HG03378 (cell line): ENCODE results near the gene PITPNC1.
"Not testable (repeated sequence)": the region's sequence is repeated elsewhere in the genome, so short reads cannot be mapped to it uniquely, and the experiment has no call there.

ENCODE experiments used
- ATAC-seq: cut with Tn5 transposase; IDR thresholded peaks from one replicate; pipeline ENCODE4 v1.9.1; 2021; ENCODE audit warnings: mild to moderate bottlenecking, moderate library complexity; ENCODE audit not compliant: unreplicated experiment

The PITPNC1 gene

GRCh38 chr17:67393809-67394397 is 16.8 kb downstream of the PITPNC1 start:
- no peak for ATAC-seq

DNA sequence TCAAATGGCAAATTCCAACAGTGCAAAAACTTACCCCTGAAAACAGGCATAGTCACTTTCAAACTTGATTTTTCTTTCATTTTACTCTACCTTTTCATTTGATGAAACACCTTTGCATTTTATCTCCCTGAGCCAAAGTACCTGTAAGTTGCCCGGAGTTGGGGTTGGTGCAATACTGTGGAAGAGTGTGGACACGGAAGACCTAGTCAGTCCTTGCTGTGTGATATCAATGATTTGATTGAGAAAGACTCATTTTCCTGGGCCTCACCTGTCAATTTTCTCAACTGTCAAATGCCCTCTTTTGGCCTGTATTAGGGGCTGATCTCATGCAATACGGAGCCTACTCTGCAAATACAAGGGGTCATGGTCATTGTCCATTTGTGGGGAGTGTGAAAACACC is 22.6 kb downstream of the PITPNC1 start:
- no peak for ATAC-seq

DNA sequence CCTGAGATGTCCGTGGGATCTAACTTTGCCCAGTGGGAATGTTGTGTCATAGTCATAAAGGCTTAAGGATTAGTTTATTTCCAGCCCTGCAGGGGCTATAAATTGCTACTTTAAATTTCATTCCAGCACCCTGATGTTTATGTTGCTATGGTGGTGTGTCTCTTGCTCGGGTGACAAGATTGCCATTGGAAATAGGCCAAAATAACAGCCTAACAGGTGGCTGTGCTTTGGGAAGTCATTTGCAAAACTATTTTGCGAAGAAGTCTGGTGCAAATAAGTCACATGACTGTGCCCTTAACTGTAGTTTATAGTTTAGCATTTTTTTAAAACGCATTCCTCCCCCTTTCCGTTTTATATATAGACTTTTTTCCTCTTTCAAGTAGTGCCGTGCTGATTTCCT is 23.1 kb downstream of the PITPNC1 start:
- no peak for ATAC-seq

GRCh38 chr17:67401106-67401505 is 24.0 kb downstream of the PITPNC1 start:
- no peak for ATAC-seq

DNA sequence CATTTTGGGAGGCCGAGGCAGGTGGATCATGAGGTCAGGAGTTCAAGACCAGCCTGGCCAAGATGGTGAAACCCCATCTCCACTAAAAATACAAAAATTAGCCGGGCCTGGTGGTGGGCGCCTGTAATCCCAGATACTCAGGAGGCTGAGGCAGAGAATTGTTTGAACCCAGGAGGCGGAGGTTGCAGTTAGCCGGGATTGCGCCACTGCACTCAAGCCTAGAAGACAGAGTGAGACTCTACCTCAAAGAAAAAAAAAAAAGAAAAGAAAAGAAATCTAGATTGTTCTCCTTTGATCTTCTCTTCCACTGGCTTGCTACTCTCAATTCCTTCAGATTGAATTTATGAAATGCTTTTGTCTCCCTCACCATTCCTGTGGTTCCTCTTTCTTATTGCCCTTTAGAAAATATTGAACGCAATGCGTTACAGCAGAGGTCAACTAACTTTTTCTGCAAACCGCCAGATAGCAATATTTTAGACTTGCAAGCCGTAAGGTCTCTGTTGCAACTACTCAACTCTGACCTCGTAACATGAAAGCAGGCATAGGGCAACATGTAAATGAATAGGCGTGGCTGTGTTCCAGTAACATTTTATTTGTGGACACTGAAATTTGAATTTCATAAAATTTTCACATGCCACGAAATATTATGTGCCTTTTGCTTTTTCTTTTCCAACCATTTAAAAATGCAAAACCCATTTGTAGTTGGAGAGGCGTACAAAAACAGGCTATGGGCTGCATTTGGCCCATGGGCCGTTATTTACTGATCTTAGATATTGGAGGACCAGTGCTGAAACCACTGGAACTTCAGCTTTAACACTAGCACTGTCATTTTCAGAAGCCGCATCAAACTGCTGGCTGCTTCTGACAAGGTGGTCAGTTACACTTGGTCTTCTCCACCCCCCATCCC is 24.8 kb downstream of the PITPNC1 start:
- no peak for ATAC-seq

DNA sequence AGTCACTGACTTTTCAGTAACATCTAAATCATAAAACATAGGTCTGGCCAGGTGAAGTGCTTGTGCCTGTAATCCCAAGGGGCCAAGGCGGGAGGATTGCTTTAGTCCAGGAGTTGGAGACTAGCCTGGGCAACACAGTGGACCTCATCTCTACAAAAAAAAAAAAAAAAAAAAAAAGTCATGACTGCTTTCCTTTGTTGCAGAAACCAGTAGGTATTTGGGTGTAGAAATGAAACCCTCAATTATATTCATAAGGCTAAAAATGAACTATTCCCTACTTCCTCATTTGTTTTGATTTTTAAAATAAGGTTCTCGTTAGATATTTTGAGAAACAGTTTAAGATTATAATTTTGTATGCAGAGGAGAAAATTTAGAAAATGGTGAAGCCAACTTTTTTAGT is 26.0 kb downstream of the PITPNC1 start:
- ATAC-seq: no peak

DNA sequence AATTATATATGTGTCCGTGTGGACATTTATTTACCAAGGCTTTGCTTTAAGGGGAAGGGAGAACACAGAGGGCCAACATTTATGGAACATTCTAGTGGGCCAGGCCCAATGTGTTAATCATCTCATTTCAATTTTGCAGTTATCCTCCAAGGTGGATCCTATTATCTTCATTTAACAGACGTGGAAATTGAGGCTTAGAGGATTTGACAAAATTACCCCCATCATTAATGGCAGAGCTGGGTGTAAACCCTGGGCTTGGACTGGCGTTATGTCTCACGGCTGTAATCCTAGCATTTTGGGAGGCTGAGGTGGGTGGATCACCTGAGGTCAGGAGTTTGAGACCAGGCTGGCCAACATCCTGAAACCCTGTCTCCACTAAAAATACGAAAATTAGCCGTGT is 26.4 kb downstream of the PITPNC1 start:
- no peak for ATAC-seq

DNA sequence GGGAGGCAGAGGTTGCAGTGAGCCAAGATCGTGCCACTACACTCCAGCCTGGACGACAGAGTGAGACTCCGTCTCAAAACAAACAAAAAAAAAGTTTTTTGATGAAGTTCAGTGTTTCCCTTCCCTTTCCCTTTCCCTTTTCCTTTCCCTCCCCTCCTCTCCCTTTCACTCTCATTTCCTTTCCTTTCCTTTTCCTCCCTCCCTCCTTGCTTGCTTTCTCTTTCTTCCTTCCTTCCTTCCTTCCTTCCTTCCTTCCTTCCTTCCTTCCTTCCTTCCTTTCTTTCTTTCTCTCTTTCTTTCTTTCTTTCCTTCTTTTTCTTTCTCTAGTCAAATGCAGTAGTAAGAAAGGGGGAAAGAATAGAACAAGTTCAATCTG is 31.4 kb downstream of the PITPNC1 start:
- not testable (repeated sequence) for ATAC-seq

DNA sequence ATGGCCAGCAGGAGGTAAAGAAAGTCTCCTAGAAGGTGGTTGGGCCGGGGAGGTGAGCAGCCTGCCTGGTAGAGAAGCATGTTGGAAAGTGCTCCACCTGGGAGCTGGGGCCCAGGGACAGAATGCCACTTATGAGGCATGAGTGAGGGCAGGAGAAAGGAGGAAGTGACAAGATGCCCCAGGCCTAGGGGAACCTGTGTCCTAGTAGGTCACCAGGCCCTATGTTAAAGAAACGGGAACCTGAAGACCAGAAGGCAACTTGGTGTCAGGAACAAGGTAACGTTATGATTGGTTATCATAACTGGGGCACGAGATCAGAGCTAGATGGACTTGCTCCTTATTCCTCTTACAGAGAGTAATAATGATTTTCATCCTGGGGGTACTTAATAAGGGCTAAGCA is 34.3 kb downstream of the PITPNC1 start:
- ATAC-seq: no peak

- no peak for ATAC-seq
Observed at GRCh38 chr17:67412032-67412431, 35.0 kb downstream of the PITPNC1 start.

- ATAC-seq: no peak
Observed at GRCh38 chr17:67412941-67413340, 35.9 kb downstream of the PITPNC1 start.

- no peak for ATAC-seq
Observed at GRCh38 chr17:67413388-67413787, 36.3 kb downstream of the PITPNC1 start.

GRCh38 chr17:67414130-67414529 is 37.0 kb downstream of the PITPNC1 start:
- ATAC-seq: no peak

- no peak for ATAC-seq
Observed at GRCh38 chr17:67414559-67414958, 37.5 kb downstream of the PITPNC1 start.

DNA sequence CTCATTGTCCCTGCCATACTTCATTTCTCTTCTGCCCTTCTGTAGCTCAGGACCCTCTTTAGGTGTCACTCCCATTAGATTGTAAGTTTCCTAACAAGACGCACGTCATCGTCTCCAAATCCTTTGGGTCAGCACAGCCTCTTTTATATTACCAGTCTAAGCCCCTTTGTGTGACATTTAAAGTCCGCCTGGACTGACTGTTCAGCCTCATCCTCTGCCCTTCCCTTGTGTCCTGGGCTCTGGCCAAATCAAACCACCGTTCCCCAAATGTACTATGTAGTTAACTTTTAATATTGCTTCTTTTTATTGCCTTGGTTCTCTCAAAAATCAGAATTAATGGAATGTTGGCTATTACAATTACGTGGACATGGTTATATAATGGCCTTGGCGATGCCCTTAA is 38.2 kb downstream of the PITPNC1 start:
- no peak for ATAC-seq

DNA sequence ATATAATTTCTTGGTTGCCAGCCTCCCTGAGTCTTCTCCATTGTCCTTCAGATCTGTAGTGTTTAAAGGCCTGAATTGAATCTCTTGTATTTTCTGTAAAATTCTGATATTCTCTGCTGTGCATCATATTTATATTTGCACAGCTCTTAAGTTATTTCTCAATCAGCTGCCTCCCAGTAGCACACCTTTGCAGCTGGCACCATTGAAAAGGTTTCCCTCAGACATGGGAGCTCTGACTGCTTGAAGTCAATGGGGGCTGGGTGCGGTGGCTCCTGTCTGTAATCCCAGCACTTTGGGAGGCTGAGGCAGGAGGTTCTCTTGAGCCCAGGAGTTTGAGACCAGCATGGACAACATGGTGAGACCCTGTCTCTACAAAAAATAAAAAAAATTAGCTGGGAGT is 40.4 kb downstream of the PITPNC1 start:
- no peak for ATAC-seq

- no peak for ATAC-seq
Observed at GRCh38 chr17:67420994-67421393, 43.9 kb downstream of the PITPNC1 start.

DNA sequence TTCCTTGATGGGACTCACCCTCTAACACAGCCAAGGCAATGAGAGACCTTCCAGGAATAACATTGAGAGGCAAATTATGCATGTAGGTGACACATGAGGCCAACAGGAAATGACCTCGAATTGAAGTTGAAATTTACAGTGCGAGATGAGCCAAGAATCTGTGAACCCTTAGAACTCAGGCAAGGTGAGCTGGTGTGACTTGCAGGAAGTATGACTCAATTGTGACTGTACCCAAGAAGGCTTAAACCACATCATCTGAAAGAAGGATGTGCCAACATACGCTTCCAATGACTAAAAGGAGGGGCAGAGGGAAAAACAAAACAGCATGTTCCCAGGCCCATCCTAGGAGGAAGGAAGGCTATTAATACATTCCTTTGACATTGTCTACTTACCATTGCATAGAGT is 44.8 kb downstream of the PITPNC1 start:
- ATAC-seq: peak; percentile 75

DNA sequence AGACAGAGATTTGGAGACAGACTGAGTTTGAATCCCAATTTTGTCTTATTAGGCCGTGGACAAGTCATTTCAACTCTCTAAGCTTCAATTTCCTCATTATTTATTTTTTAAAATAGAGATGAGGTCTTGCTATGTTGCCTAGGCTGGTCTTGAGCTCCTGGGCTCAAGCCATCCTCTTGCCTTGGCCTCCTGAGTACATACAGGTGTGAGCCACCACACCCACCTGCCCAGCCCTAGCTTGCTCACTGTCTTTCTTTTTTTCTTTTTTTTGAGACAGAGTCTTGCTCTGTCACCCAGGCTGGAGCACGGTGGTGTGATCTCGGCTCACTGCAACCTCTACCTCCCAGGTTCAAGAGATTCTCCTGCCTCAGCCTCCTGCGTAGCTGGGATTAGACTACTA is 45.2 kb downstream of the PITPNC1 start:
- ATAC-seq: not testable (repeated sequence)

DNA sequence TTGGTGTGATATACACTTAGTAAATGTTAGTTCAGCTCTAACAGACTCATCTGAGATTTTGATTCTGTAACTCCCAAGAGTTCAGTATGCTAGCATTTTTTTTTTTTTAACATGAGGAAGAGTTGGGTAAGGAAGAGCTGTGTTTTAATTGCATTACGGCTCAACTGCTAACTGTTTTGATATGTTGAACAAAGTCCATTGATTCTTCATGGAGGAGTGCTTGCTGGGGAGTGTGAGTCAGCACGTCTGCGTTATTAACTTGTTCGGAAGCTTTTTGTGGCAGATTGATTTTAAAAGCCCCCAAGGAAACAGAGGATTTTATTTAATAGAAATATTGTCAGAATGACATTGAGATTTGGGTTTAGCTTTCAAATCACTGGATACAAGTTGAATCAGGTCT is 45.8 kb downstream of the PITPNC1 start:
- no peak for ATAC-seq

- ATAC-seq: no peak
Observed at GRCh38 chr17:67425571-67426160, 48.6 kb downstream of the PITPNC1 start.

DNA sequence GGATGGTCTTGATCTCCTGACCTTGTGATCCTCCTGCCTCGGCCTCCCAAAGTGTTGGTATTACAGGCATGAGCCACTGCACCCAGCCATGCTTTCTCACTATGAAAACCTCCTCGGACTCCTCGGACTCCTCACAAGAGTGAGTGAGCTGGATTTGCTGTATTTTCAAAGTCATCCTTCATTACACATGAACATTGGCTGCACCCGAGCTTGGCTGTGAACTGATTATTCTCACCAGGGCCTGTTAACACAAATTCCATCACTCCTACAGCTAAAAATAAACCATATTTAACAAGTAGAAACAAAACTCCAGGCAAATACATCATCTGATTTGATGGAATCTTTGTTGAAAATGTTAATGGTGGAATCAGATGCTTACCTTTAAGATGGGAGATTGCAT is 50.3 kb downstream of the PITPNC1 start:
- no peak for ATAC-seq
